GM12878 (cell line): Measurements from ENCODE around the gene MED25. TPM values are rescaled to one million over a fixed set of nuclear protein-coding genes. Genes with fewer than 3 reads are reported as not detected.

Experiments
- CREB1 ChIP-seq: IDR thresholded peaks from 2 replicates; pipeline ENCODE4 v1.6.1; 2012; ENCODE audit warnings: low read depth, mild to moderate bottlenecking, inconsistent platforms
- CUX1 ChIP-seq: IDR thresholded peaks from 2 replicates; pipeline ENCODE4 v1.6.1; 2012; ENCODE audit warnings: improper control_type of control experiment, low read depth, low read length; ENCODE audit not compliant: insufficient replicate concordance
- ETV6 ChIP-seq, 2 experiments: fragments of 450-650 bp in 1 of 2; IDR thresholded peaks in 1 of 2; conservative IDR thresholded peaks in 1 of 2; 2 replicates each; pipeline ENCODE4 v1.6.1; 2014; ENCODE audit warnings: antibody characterized with exemption in 1 of 2, borderline replicate concordance in 1 of 2, low read depth in 1 of 2, mild to moderate bottlenecking in 1 of 2, moderate library complexity in 1 of 2
- IRF3 ChIP-seq: fragments of 450-650 bp; IDR thresholded peaks from 2 replicates; pipeline ENCODE4 v1.6.1; 2014; ENCODE audit warnings: mild to moderate bottlenecking
- NFIC ChIP-seq: IDR thresholded peaks from 2 replicates; pipeline ENCODE4 v1.6.1; 2012; ENCODE audit warnings: low read depth, mild to moderate bottlenecking, inconsistent platforms, low read length, moderate library complexity
- NR2F1 ChIP-seq: fragments of 450-650 bp; conservative IDR thresholded peaks from 2 replicates; pipeline ENCODE4 v1.6.1; 2017; ENCODE audit warnings: mild to moderate bottlenecking
- PKNOX1 ChIP-seq: fragments of 450-650 bp; IDR thresholded peaks from 2 replicates; pipeline ENCODE4 v1.6.1; 2016; ENCODE audit warnings: mild to moderate bottlenecking
- POLR2AphosphoS2 ChIP-seq: IDR thresholded peaks from 2 replicates; pipeline ENCODE4 v1.6.1; 2011; ENCODE audit warnings: low read depth, mild to moderate bottlenecking, low read length, improper control_type of control experiment, moderate library complexity
- RBBP5 ChIP-seq: fragments of 200-600 bp; sonication (generic); conservative IDR thresholded peaks from 2 replicates; pipeline ENCODE4 v1.6.1; 2016
- SREBF2 ChIP-seq: IDR thresholded peaks from 2 replicates; pipeline ENCODE4 v1.6.1; 2012; ENCODE audit warnings: mild to moderate bottlenecking, low read length
- STAT1 ChIP-seq: fragments of 450-650 bp; conservative IDR thresholded peaks from 2 replicates; pipeline ENCODE4 v1.6.1; 2014; ENCODE audit warnings: antibody characterized with exemption, mild to moderate bottlenecking
- USF1 ChIP-seq: IDR thresholded peaks from 2 replicates; pipeline ENCODE4 v1.6.1; 2011; ENCODE audit warnings: borderline replicate concordance, low read depth, mild to moderate bottlenecking, moderate library complexity, mixed read lengths, low read length; ENCODE audit not compliant: insufficient read depth; ENCODE audit errors: extremely low read length
- polyA plus RNA-seq, 11 experiments: library from polyadenylated mRNA; depleted of rRNA in 4 of 11; unstranded in 6 of 11; stranded (reverse) in 5 of 11; fragments of >200 nt; fragmentation: Nextera tagmentation in 4 of 11; fragmentation: Illumina TruSeq in 1 of 11; extraction: Ambion mirVana in 4 of 11; extraction: Trizol in 1 of 11; gene quantifications; 1 replicate in 1 of 11; 2 replicates in 10 of 11; pipeline versions ENCODE4 v1.2.1 to v1.2.3, GENCODE V29; 2011 to 2016; ENCODE audit warnings: inconsistent platforms in 2 of 11, missing spikeins in 2 of 11, low read depth in 1 of 11
- total RNA-seq, 4 experiments: library from RNA; depleted of rRNA in 3 of 4; stranded (reverse); fragments of >200 nt in 3 of 4; fragmentation: Illumina TruSeq in 1 of 4; extraction: Trizol in 1 of 4; gene quantifications; 2 replicates each; pipeline versions ENCODE4 v1.2.1 to v1.2.3, GENCODE V29; 2013 to 2021
- TF ChIP-seq, protein P1 (sequence below): IDR thresholded peaks from 2 replicates; pipeline ENCODE4 v1.6.1; 2012; ENCODE audit warnings: low read depth, low read length, improper control_type of control experiment
- TF ChIP-seq, protein P2 (sequence below): fragments of 450-650 bp; IDR thresholded peaks from 2 replicates; pipeline ENCODE4 v1.6.1; 2017; ENCODE audit warnings: mild to moderate bottlenecking, moderate library complexity

Gene MED25
- total and polyA plus RNA-seq, 10 of the 15 experiments (the other 5 are each of a cell fraction or from before 2014, with no cell fraction given), result 3.5 to 53.9 (median 17.1) TPM

- TF ChIP-seq CUX1 (no peak), NR2F1 (peak; percentile 59), PKNOX1 (peak; percentile 73), CREB1 (peak; percentile 91), SREBF2 (no peak), USF1 (peak; percentile 24), NFIC (no peak), ETV6 (conservative IDR thresholded peaks at IDR 0.05 in 1 of 2, IDR thresholded peaks at IDR 0.05 in 1 of 2; ENCODE audit: borderline replicate concordance in 1 of 2, low read depth in 1 of 2) (no peak), STAT1 (no peak), IRF3 (no peak), RBBP5 (no peak), POLR2AphosphoS2 (peak; percentile 86; the same call in 1 of the 2 replicates)
- TF ChIP-seq, protein P1, sequence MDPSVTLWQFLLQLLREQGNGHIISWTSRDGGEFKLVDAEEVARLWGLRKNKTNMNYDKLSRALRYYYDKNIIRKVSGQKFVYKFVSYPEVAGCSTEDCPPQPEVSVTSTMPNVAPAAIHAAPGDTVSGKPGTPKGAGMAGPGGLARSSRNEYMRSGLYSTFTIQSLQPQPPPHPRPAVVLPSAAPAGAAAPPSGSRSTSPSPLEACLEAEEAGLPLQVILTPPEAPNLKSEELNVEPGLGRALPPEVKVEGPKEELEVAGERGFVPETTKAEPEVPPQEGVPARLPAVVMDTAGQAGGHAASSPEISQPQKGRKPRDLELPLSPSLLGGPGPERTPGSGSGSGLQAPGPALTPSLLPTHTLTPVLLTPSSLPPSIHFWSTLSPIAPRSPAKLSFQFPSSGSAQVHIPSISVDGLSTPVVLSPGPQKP, result peak; percentile 16; the same call in 1 of the 2 replicates
- TF ChIP-seq, protein P2, sequence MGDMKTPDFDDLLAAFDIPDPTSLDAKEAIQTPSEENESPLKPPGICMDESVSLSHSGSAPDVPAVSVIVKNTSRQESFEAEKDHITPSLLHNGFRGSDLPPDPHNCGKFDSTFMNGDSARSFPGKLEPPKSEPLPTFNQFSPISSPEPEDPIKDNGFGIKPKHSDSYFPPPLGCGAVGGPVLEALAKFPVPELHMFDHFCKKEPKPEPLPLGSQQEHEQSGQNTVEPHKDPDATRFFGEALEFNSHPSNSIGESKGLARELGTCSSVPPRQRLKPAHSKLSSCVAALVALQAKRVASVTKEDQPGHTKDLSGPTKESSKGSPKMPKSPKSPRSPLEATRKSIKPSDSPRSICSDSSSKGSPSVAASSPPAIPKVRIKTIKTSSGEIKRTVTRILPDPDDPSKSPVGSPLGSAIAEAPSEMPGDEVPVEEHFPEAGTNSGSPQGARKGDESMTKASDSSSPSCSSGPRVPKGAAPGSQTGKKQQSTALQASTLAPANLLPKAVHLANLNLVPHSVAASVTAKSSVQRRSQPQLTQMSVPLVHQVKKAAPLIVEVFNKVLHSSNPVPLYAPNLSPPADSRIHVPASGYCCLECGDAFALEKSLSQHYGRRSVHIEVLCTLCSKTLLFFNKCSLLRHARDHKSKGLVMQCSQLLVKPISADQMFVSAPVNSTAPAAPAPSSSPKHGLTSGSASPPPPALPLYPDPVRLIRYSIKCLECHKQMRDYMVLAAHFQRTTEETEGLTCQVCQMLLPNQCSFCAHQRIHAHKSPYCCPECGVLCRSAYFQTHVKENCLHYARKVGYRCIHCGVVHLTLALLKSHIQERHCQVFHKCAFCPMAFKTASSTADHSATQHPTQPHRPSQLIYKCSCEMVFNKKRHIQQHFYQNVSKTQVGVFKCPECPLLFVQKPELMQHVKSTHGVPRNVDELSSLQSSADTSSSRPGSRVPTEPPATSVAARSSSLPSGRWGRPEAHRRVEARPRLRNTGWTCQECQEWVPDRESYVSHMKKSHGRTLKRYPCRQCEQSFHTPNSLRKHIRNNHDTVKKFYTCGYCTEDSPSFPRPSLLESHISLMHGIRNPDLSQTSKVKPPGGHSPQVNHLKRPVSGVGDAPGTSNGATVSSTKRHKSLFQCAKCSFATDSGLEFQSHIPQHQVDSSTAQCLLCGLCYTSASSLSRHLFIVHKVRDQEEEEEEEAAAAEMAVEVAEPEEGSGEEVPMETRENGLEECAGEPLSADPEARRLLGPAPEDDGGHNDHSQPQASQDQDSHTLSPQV, result no peak
Measured at GRCh38 chr19:49866933-49867782, 49.1 kb downstream of the MED25 start, which contains the start of gene PNKP (continued).
